SK-MEL-5 (cell line): Measurements from ENCODE around the gene ALDH3A1. TPM values are rescaled to one million over a fixed set of nuclear protein-coding genes. Genes with fewer than 3 reads are reported as not detected.

ENCODE experiments used
- DNase-seq: peaks from one replicate; pipeline ENCODE4 v3.0.0-alpha.2; 2016; ENCODE audit warnings: low read depth, low spot score
- in situ Hi-C: cut with HindIII; loops from 2 replicates; pipeline ENCODE4 v1.10.0; 2016; ENCODE audit warnings: low sequenced_read_pairs, high pct_unique_total_duplicates, low pct_unique_long_range_greater_than_20kb
- total RNA-seq: library from RNA; depleted of rRNA; stranded (reverse); fragments of >200 nt; shearing (Covaris generic); gene quantifications from 2 replicates; pipeline ENCODE4 v1.2.3, GENCODE V29; 2014

Gene ALDH3A1
- total RNA-seq, 1 experiment from 2014 or later: 0.63 TPM

DNA sequence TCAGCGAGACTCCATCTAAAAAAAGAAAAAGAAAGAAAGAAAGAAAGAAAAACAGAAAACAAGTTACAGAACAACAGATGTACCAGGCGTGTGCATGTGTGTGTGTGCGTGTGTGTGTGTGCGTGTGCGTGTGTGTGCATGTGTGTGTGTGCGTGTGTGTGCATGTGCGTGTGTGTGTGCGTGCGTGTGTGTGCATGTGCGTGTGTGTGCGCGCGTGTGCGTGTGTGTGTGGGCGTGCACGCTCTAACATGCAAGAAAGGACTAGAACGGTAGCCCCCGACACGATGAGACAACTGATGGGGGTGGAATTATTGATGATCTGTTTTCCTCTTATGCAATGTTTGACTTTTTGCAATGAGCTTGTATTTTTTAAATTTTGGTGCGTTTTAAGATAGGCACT, 1.6 kb downstream of the ALDH3A1 start:
- in situ Hi-C loops: no loop called here

DNA sequence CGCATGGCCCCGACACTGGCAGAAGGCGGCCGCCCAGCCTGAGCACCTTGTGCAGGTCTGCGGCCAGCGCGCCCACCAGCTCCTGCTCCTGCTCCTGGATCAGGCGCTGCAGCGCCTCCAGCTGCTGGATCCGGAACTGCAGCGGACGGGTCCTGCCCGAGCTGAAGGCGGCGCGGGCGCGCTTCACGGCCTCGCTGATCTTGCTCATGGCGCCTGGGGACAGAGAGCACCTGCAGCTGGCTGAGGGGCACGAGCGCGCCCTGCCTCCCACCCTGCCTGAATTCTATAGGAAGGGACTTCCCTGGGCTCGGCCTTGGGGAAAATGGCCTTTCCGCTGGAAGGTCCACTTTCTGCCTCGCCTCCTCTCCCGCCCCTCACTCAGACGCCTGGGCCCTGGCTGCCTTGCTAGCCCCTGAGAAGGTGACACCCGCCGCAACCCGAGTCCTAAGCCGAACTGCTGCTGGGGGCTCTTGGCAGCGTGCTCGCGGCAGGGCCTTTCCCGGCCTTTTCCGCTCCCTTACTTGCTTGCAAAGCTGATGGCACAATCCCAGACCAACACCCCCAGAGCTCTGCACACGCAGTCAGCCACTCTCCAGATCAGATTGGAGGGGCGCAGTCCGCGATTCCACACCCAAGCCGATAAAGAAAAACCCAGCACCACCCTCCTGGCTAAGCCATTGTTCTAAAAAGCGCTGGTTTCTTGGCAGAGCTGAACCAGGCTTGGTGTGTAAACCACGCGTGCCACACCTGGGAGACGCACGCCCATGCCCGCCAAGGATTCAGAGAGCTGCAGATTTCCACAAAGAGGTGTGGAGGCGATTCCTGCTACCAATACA, 3.0 kb downstream of the ALDH3A1 start:
- DNase-seq: peak; percentile 81
- in situ Hi-C loops: no loop called here

More for the DNA sequence above, 1.6 kb downstream of the ALDH3A1 start:
- no peak for DNase-seq

DNA sequence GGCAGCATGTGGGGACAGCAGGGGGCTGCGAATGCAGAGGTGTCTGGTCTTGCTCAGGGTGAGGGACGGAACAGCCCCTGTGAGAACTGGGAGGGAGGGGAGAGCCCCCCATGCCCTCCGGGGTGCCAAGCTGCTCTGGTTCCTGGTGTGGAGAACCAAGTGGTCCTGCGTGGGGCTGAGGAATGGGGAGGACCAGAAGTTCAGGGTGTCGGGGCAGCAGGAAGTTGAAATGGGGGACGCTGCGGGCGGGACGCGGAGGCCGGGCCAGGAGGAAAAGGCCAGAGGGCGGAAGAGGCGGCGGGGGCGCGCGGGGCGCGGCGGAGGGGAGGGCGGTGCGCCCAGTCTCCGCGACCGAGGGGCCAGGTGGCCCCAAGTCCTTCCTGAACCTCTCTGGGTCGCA, 3.6 kb downstream of the ALDH3A1 start:
- DNase-seq: no peak
- in situ Hi-C loops: no loop called here

DNA sequence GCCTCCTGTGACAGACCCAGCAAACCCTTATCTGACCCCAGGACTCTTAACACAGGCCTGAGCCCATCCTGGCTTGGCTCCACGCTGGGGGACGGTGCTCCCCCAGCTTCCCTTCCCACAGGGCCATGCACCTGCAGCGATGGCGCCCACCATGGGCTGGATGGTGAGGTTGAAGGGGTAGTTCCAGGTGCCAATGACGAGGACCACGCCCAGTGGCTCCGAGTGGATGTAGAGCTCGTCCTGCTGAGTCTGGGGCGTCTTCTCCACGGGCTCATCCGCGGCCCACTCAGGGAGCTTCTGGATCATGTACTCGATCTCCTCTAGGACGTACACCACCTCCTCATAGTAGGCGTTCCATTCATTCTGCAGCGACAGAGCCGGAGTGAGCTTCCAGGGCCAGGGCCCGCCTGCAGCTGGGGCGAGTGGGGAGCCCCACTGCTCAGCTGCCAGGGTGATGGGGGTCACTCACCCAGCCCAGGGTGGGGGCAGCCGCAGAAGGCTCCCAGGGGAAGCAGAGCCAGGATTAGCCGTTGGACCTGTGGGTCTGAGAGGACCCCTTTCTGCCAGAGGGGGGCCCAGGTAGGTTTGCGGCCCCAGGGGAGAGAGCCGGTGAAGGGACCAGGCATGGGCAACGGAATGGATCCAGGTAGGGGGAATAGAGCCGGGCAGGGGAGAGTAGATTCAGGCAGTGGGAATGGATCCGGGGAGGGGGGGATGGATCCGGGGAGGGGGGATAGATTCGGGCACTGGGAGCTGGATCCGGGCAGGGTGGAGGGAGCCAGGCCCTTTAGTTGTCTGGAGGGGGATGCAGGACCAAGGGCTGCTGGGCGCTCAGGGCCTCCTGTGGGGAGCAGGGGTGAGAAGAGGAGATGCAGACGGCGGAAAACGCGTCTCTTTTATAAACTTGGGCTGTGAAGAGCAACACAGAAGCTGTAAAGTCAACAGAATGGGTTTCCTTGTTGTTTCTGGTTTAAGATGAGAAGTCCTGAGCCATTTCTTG, 4.7 kb downstream of the ALDH3A1 start:
- no peak for DNase-seq
- in situ Hi-C loops: no loop called here

DNA sequence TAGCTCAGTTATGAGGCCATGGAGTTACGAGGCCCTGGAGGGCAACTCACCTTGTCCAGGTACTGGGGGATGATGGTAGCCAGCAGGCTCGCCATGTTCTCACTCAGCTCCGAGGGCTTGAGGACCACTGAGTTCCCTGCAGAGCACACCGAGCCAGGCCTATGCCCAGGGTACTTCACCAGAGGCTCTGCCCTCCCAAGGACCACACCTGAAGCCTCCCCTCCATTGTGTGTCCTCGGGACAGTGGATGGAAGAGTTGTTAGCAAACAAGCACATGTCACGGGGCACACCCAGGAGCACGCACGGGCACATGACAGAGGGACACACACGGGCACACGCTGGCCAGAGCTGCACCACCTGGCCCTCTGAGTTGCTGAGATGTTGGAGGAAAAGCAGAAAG, 5.6 kb downstream of the ALDH3A1 start:
- in situ Hi-C loops: no loop called here
- no peak for DNase-seq

DNA sequence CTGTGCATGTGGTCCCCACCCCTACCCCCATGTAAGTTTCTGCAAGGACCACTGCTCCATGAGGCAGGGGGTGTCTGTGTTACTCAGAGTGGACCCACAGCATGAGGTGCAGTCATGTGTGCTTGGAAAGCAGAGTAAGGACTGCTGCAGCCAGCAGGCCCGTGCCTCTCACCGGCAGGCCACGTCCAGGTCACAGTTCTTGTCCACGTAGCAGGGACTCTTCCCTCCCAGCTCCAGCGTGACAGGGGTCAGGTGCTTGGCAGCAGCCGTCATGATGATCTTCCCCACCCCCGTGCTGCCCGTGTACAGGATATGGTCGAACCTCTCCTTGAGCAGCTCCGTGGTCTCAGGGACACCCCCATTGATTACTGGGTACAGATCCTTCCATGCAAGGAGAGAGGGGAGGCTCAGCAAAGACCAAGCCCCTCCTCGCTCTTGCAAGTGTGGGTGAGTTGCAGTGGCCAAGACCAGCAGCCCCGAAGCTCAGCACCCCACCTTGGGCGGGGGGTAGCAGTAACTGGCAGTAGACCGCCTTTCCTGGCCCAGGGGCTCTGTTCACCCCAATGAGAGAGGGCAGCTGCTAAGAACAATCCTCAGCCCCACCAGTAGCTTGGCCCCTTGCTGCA, 6.2 kb downstream of the ALDH3A1 start:
- DNase-seq: no peak
- in situ Hi-C loops: no loop called here

DNA sequence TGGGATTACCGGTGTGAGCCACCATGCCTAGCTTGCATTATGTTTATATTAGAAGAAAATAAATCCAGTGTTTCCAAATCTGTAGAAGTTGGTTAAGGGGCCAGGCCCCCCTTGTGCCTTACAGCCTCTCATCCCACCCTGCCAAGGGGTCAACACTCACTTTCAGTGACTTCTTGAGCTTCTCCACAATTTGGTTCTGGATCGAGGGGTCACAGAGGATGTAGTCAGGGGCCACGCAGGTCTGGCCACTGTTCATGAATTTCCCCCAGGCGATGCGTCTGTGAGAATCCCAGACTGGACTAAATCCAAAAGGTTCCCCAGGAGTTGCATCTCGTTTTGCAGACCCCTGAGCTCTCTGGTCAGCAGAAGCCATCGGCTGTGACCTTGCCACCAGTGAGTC, 7.2 kb downstream of the ALDH3A1 start:
- no peak for DNase-seq
- in situ Hi-C loops: no loop called here

DNA sequence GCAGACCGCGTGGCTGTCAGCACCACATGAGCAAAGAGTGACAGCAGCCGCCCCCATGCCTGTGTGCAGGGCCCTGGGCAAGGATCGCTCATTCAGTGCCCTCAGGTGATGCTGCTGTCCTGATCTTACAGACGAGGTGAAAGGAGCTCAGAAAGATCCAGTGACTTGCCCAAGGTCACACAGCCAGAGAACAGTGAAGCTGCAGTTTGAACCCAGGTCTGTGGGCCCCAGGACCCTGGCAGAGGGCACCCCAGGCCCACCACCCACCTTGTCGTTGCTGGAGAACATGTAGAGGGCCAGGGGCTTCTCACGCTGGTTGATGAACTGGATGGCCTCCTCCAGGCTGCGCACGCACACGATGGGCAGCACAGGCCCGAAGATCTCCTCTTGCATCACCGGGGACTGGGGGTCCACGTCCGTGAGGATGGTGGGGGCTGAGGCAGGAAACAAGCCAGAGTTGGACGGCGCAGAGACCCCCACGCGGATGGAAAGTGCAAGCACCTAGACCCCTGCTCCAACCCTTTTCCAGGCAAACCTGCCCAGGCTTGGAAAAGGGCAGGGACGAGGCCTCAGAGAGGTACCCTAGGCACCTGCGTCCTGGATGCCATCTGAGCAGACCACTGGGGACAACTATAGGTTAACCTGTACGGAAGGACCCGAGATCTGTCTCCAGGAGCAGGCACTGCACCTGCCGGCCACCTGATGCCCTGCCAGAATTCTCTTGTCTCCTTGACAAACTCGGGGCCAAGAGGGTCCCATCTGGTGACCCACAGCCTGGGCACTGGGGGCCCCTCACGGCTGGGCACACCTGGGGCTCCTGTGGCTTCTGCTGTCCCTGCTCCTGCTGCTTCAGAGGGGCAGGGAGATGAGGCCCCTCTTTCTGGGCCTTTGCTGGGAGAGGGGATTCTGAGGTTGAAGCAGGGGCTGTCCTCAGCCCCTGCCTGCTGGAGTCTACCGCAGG, 8.6 kb downstream of the ALDH3A1 start:
- in situ Hi-C loops: no loop called here
- no peak for DNase-seq

DNA sequence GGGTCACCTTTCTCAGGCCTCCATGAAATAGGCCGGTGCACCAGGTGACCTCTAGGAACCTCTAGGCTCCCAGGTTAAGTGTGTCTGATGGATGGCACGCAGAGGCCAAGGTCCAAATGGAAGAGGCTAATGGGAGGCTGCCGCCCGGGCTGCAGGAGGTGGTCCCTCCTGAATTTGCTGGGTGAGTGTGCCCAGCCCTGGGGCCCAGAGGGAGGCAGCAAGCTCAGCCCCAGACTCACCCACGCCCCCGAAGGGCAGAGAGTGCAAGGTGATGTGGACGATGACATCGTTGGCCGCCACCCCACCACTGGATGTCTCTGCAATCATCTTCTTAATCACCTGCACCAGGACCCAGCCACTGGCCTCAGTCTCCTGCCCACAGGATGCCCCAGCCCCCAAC, 9.3 kb downstream of the ALDH3A1 start:
- DNase-seq: no peak
- in situ Hi-C loops: no loop called here

DNA sequence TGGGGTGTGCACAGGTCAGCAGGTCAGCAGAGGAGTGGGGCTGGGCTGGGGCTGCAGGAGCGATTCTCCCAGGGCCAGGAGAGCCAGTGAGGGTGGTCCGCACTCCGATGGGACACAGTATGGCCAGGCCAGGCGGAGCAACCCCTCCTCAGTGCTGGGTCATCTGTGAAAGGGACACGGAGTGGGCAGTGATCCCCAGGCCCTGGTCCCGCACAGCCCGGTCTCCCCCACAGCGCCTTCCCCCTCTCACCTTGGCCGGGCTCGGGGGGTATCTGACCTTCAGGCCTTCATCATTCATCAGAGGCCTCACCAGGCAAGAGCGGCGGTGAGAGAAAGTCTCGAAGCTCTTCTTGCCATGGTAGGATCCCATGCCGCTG, 10.0 kb downstream of the ALDH3A1 start:
- DNase-seq: no peak
- in situ Hi-C loops: no loop called here

DNA sequence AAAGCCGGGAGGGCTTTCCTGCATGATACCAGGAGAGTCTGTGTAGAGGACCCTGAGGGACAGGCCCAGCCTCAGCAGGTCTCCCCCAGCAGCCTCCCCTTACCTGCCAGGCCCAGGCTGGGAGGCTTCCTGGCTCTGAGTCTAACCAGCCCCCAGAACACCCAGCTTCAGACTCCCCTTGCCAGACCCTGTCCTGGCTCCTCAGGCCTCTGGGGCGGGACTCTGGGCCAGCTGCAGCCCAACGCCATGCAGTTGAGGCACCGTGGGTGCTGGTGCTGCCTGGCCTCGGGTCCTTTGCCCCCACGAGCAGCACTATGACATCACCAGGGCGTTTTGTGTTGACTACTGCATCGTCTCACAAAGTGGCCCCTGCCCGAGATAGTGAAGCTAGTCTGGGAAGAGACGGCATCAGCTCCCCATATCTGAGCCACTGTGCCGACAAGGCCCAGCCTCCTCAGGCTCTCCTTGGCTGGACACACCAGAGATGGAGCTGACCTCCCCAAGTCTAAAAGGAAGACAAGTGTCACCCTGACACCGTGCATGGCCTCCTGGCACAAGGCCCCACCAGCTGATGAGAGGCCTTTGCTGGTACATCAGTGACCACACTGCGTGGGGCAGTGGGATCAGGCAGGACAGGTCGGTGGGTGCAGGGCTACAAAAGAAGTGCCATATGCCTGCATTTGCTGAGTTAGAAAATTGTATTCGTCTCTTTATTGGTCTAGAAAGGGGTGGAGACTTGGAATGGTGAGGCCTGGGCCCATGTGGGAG, 10.6 kb downstream of the ALDH3A1 start:
- in situ Hi-C loops: no loop called here
- no peak for DNase-seq

DNA sequence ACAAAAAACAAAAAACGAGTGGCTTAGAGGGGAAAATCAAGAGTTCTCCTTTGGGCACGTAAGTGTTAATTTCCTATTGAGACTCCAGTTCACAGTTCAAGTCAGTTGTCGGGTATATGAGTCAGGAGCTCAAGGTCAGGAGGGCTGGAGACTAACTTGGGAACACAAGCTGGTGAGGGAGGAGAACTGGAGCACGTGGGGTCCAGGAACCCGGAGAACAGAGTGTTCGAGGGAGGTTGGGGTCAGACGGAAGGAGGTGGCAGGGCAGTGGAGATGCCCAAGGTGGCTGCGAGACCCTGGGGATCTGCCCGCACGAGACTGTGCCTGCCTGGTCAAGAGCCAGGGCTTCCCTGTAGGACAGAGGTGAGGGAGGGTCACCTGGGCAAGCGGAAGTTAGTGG, 12.0 kb downstream of the ALDH3A1 start:
- in situ Hi-C loops: no loop called here
- no peak for DNase-seq

DNA sequence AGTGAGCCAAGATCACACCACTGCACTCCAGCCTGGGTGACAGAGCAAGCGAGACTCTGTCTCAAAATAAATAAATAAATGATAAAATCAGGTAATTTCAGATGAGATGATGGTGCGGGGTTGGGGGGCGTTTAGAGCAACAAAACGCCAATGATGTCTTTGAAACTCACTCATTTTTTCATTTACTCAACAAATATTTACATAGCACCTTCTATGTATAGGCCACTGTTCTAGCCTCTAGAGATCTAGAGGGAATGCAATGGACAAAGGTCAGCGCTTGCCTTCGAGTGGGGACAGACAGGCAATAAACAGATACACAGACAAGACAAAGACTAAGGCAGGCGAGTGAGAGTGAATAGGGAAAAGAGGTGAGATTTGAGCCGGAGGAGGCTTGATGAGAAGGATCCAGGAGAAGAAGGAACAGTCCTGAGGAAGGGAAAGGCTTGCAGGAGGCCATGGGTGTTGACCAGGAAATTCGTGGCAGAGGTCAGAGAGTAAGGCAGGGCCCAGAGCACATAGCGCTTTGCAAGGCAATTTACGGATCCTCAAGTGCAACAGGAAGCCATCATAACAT, 14.1 kb downstream of the ALDH3A1 start:
- no peak for DNase-seq
- in situ Hi-C loops: no loop called here

DNA sequence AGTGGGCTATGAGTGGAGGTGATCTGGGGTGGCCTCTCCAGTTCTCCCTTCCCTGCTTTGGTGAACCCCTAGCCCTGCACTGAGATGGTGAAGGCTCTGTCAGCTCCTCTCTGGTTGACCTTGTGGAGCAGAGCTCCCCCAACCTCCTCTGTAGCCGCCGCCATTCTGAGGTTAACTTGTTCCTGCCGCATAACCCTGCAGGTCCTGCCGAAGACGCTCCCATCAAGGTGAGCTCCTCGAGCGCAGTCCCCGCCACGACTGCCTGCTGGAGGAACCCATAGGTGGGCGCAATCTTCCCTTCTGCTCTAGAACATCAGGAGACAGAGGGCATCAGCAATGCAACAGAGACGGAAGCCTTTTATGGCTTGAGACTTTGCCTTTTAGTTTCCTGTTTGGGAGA, 16.5 kb downstream of the ALDH3A1 start:
- in situ Hi-C loops: no loop called here
- DNase-seq: no peak

DNA sequence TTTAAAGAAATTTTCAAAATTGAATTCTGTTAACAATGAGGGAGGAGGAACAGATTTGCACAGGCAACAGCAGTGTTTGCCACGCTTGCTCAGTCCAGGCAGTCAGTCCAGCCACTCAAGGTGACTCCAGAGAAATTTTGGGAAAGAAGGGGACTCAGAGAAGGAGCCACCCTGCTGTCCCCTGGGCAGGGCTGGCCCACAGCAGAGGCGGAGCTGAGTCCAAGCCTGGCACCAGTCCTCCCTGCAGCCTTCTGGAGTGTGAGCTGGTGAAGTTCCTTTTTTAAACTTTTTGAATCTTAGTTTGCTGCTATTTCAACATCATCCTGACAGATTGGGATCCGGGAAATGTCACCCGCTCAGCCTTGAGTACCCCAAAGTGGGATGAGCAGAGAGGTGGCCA, 17.3 kb downstream of the ALDH3A1 start:
- DNase-seq: no peak
- in situ Hi-C loops: no loop called here

DNA sequence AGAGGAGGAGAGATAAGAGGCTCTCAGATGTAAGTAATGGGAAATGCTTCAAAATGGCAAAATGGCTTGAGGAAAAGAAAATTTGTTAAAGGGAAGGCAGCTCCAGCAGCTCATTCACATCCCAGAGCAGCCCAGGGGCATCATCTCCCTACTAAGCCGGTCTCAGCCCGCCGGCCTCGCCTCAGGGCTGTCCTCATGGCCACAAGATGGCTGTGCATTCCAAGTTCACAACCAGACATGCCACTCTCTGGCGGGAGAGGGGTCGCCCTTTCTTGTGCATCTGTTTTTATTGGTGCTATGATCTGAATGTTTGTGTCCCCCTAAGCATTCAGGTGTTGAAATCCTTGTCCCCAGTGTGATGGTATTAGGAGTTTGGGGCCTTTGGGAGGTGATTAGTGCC, 18.2 kb downstream of the ALDH3A1 start:
- DNase-seq: no peak
- in situ Hi-C loops: no loop called here
